Nephron (organoid): ENCODE measurements around the gene SLC22A14.

Experiments
- H3K27ac Mint-ChIP-seq, 3 experiments: 2 replicates each; pipeline ENCODE4 v1.8.0; 2020; ENCODE audit warnings: mixed read lengths in 3 of 3, mild to moderate bottlenecking in 2 of 3, moderate library complexity in 1 of 3
- H3K27me3 Mint-ChIP-seq: 2 replicates; pipeline ENCODE4 v1.8.0; 2021; ENCODE audit warnings: low read depth, mild to moderate bottlenecking, moderate library complexity, mixed read lengths
- H3K36me3 Mint-ChIP-seq: 2 replicates; pipeline ENCODE4 v1.8.0; 2020; ENCODE audit warnings: low read depth, mixed read lengths
- H3K4me1 Mint-ChIP-seq: 2 replicates; pipeline ENCODE4 v1.8.0; 2020; ENCODE audit warnings: mixed read lengths
- H3K4me3 Mint-ChIP-seq, 3 experiments: 2 replicates each; pipeline ENCODE4 v1.8.0; 2020; ENCODE audit warnings: mild to moderate bottlenecking in 3 of 3, mixed read lengths in 3 of 3, moderate library complexity in 2 of 3
- H3K9me3 Mint-ChIP-seq: 2 replicates; pipeline ENCODE4 v1.8.0; 2020; ENCODE audit warnings: mixed read lengths
- CTCF ChIP-seq, 3 experiments: fragments of 200-600 bp; sonication (generic); IDR thresholded peaks; one replicate each; pipeline ENCODE4 v1.5.0; 2021; ENCODE audit warnings: antibody characterized with exemption in 3 of 3; ENCODE audit not compliant: unreplicated experiment in 3 of 3

The SLC22A14 gene

GRCh38 chr3:38327335-38328009 is 45.4 kb downstream of the SLC22A14 start:
- Mint-ChIP-seq H3K36me3 (no peaks in the 10 kb centered on the region), H3K9me3 (no peaks in the 10 kb centered on the region), H3K4me1 (no peaks in the 10 kb centered on the region), H3K27me3 (peaks cover 4% of the 10 kb centered on the region), H3K4me3 (no peak overlapping the region), H3K27ac (no peak overlapping the region)
- TF ChIP-seq CTCF (IDR thresholded peaks at IDR 0.05; ENCODE audit: unreplicated experiment in 3 of 3), result no peak

GRCh38 chr3:38331257-38332022 is 49.3 kb downstream of the SLC22A14 start:
- no peak overlapping the region for H3K4me3 Mint-ChIP-seq
- no peaks in the 10 kb centered on the region for H3K27me3 Mint-ChIP-seq
- H3K9me3 Mint-ChIP-seq, result no peaks in the 10 kb centered on the region
- H3K36me3 Mint-ChIP-seq, result no peaks in the 10 kb centered on the region
- TF ChIP-seq CTCF (IDR thresholded peaks at IDR 0.05; ENCODE audit: unreplicated experiment in 3 of 3), result no peak
- H3K27ac Mint-ChIP-seq, result no peak overlapping the region
- no peaks in the 10 kb centered on the region for H3K4me1 Mint-ChIP-seq

- no peak for TF ChIP-seq CTCF (IDR thresholded peaks at IDR 0.05; ENCODE audit: unreplicated experiment in 3 of 3)
- no peaks in the 10 kb centered on the region for H3K36me3 Mint-ChIP-seq
- H3K27ac Mint-ChIP-seq, result no peak overlapping the region
- no peaks in the 10 kb centered on the region for H3K9me3 Mint-ChIP-seq
- no peak overlapping the region for H3K4me3 Mint-ChIP-seq
- no peaks in the 10 kb centered on the region for H3K27me3 Mint-ChIP-seq
- no peaks in the 10 kb centered on the region for H3K4me1 Mint-ChIP-seq
Observed at GRCh38 chr3:38332201-38332600, 50.1 kb downstream of the SLC22A14 start.

DNA sequence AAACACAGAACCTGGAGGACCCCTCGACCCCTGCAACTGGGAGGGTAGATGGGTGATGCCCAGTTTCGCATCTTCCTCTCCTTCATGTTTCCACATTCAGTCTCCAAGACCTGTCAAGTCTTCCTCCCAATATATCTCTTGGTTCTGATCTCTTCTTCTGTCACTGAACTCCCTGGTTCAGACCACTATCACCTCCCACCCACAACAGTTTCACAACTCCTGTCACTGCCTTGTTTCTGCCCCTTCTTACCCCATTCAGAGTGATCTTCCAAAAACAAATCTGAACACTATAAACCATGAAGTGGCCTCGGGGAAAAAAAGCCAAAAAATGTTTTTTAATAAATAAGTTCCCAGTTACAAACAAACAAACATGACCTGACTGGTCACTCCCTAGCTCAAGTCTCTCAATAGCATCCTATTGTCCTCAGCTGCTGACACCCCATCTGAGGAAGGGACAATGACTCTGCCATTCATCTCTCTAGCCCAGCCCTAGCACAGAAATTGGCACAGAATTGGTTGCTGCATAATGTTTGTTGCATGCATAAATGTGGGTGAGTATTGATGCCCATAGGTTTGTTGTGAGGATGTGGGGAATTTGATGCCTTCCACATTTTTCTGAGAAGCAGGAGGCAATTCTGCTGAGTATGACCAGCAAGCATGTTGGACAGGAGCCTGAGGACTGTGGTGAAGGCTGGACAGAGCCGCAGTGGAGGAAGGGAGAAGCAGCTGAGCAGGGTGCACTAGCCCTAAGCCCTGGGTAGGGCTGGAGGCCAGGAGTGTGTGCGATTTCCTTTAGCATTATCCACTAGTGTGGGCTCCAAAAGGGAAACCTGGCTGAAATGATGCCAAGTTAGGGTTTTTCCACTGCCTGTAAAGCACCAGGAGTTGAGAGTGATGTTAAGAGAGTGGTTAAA is 52.3 kb downstream of the SLC22A14 start:
- Mint-ChIP-seq H3K27ac (no peak overlapping the region), H3K4me3 (no peak overlapping the region), H3K4me1 (no peaks in the 10 kb centered on the region), H3K9me3 (no peaks in the 10 kb centered on the region), H3K27me3 (no peaks in the 10 kb centered on the region), H3K36me3 (no peaks in the 10 kb centered on the region)
- TF ChIP-seq CTCF (IDR thresholded peaks at IDR 0.05; ENCODE audit: unreplicated experiment in 3 of 3), result no peak

DNA sequence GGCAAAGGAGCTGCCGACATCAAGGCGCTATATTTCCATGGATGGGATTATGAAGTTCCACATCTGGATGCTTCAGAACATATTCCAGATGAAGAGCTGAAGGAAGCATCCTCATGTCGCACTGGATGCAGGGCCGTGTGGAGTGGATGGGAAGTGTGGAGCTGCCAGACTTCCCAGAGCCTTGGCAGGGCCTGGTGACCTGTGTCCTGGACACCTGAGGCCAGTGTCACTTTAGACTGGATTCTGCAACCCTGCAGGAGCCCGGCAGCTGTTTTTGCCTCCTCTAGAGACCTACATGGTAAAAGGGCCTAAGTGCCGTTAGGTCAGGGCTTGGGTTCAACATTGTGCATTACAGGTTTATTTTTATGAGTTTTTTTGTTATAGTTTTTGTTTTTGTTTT is 53.2 kb downstream of the SLC22A14 start:
- TF ChIP-seq CTCF (IDR thresholded peaks at IDR 0.05; ENCODE audit: unreplicated experiment in 3 of 3), result no peak
- H3K27me3 Mint-ChIP-seq, result no peaks in the 10 kb centered on the region
- H3K9me3 Mint-ChIP-seq, result no peaks in the 10 kb centered on the region
- no peak overlapping the region for H3K27ac Mint-ChIP-seq
- no peaks in the 10 kb centered on the region for H3K36me3 Mint-ChIP-seq
- H3K4me1 Mint-ChIP-seq, result no peaks in the 10 kb centered on the region
- no peak overlapping the region for H3K4me3 Mint-ChIP-seq
